ENCODE data around the gene SETX.

The SETX gene

DNA sequence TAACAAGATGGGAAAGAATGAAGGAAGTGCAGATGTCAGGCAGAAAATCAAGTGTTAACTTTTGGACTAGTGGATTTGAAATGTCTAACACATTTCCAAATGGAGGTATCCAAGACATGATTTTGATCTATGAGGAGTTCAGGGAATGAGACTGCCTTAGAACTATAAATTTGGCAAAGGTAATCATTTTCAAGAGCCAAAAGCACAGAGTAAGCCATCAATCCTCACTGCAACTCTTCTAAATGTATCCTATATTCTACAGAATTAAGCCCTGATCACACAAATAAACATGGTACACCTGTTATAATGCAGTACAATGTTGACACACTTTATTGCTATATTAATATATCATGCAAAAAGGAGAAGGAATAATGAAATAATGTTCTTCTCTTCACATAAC, 55.6 kb downstream of the SETX start:
- CTCF ChIA-PET, result no interaction called here

GRCh38 chr9:132295181-132295580, 59.6 kb downstream of the SETX start:
- TF ChIP-seq, protein P1, sequence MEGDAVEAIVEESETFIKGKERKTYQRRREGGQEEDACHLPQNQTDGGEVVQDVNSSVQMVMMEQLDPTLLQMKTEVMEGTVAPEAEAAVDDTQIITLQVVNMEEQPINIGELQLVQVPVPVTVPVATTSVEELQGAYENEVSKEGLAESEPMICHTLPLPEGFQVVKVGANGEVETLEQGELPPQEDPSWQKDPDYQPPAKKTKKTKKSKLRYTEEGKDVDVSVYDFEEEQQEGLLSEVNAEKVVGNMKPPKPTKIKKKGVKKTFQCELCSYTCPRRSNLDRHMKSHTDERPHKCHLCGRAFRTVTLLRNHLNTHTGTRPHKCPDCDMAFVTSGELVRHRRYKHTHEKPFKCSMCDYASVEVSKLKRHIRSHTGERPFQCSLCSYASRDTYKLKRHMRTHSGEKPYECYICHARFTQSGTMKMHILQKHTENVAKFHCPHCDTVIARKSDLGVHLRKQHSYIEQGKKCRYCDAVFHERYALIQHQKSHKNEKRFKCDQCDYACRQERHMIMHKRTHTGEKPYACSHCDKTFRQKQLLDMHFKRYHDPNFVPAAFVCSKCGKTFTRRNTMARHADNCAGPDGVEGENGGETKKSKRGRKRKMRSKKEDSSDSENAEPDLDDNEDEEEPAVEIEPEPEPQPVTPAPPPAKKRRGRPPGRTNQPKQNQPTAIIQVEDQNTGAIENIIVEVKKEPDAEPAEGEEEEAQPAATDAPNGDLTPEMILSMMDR (conservative IDR thresholded peaks at IDR 0.05; ENCODE audit: low read depth), result no peak
- POLR2A ChIA-PET (ENCODE audit: low non-redundant PET), result no interaction called here
- CTCF ChIA-PET, result interaction anchor here (1.9 kb wide), 1 partner anchor 36 kb away, joined by 5 read pairs; no protein-coding TSS in a partner anchor
- H3K27ac ChIP-seq, result no peak overlapping the region
- no peak for DNase-seq (ENCODE audit: low spot score)

More for the DNA sequence above, 55.6 kb downstream of the SETX start:
- H3K27ac ChIP-seq, result no peak overlapping the region
- POLR2A ChIA-PET (ENCODE audit: low non-redundant PET), result no interaction called here
- DNase-seq (ENCODE audit: low spot score), result no peak
- TF ChIP-seq, protein P1 (conservative IDR thresholded peaks at IDR 0.05; ENCODE audit: low read depth), result no peak

DNA sequence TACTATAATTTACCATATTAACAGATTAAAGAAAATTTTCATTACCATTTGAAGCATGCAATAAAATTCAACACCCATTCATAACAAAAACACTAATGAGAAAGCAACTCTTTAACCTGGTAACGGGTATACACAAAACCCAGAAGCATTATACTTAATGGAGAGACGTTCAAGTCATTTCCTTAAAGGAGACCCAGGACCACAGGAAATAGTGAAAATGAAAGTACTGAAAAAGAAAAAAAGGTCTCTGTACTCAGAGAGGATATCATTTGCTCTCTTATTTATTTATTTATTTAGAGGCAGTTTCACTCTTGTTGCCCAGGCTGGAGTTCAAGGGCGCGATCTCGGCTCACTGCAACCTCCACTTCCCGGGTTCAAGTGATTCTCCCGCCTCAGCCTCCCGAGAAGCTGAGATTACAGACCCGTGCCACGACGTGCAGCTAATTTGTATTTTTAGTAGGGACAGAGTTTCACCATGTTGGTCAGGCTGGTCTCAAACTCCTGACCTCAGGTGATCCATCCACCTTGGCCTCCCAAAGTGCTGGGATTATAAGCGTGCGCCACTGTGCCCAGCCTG, 61.6 kb downstream of the SETX start:
- CTCF ChIA-PET, result interaction anchor here (0.5 to 1.9 kb wide), 2 partner anchors 34 to 528 kb away, joined by 4 to 5 read pairs; no protein-coding TSS in a partner anchor
- TF ChIP-seq, protein P1 (conservative IDR thresholded peaks at IDR 0.05; ENCODE audit: low read depth), result no peak
- 0 out of 2 replicates have a peak overlapping the region, but pooled peaks have one; percentile 1 for H3K27ac ChIP-seq
- no peak for DNase-seq (ENCODE audit: low spot score)
- POLR2A ChIA-PET (ENCODE audit: low non-redundant PET), result interaction anchor here (0.6 kb wide), 1 partner anchor 719 kb away, joined by 8 read pairs; no protein-coding TSS in a partner anchor

GRCh38 chr9:132288966-132289365, 65.8 kb downstream of the SETX start:
- TF ChIP-seq, protein P1 (conservative IDR thresholded peaks at IDR 0.05; ENCODE audit: low read depth), result no peak
- ChIA-PET POLR2A (ENCODE audit: low non-redundant PET) (no interaction called here), CTCF (interaction anchor here (0.7 kb wide), 1 partner anchor 13 kb away, joined by 3 read pairs; no protein-coding TSS in a partner anchor)
- no peak overlapping the region for H3K27ac ChIP-seq
- no peak for DNase-seq (ENCODE audit: low spot score)

DNA sequence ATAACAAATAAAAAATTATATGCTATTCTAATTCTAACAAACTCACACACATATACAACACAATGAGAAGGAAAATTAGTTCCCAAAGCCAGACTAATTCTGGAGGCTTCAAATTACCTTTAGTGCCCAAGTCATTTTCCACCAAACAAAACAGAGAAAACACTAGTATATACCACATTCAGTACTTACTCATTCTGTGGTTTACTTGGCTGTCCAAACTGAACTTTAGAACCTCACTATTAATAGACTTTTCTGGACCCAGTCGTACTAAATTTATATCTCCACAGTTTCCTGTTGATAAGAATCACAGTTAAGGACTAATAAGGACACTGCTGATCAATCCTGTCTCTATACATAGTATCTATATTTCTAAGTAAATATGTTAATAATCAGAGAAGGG, 66.4 kb downstream of the SETX start:
- DNase-seq (ENCODE audit: low spot score), result no peak
- POLR2A ChIA-PET (ENCODE audit: low non-redundant PET), result no interaction called here
- no peak overlapping the region for H3K27ac ChIP-seq
- CTCF ChIA-PET, result no interaction called here
- TF ChIP-seq, protein P1 (conservative IDR thresholded peaks at IDR 0.05; ENCODE audit: low read depth), result no peak

DNA sequence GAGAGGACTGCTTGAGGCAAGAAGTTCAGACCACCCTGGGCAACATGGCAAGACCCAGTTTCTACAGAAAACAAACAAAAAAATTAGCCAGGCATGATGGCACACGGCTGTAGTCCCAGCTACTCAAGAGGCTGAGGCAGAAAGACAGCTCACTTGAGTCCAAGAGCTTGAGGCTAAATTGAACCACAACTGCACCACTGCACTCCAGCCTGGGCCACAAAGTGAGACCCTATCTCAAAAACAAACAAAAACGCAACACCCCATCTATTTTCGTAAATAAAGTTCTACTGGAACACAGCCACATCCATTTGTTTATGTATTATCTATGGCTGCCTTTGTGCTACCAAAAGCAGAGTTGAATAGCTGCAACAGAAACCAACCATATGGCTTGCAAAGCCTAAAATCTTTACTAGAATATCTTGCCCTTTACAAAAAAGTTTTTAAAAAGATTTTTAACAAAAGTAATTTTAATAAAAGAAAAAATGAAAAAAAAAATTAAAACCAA, 67.5 kb downstream of the SETX start:
- CTCF ChIA-PET, result interaction anchor here (0.5 to 0.7 kb wide), 2 partner anchors 26 to 28 kb away, joined by 3 to 5 read pairs; no protein-coding TSS in a partner anchor
- no peak overlapping the region for H3K27ac ChIP-seq
- TF ChIP-seq, protein P1 (conservative IDR thresholded peaks at IDR 0.05; ENCODE audit: low read depth), result no peak
- POLR2A ChIA-PET (ENCODE audit: low non-redundant PET), result no interaction called here
- DNase-seq (ENCODE audit: low spot score), result no peak
